NOMO-1 (cell line): ENCODE results near the gene TMEM273.
"Not testable (repeated sequence)": the region's sequence is repeated elsewhere in the genome, so short reads cannot be mapped to it uniquely, and the experiment has no call there.

Experiments used
- DNase-seq, 2 experiments: peaks; one replicate each; lab custom pipeline; 2025; ENCODE audit not compliant: unreplicated experiment in 2 of 2; lab: John Stamatoyannopoulos, UW

The TMEM273 gene

GRCh38 chr10:49207113-49207512 is 18.9 kb upstream of the TMEM273 start:
- DNase-seq = no peak

- DNase-seq = no peak
Observed at GRCh38 chr10:49205206-49205605, 17.0 kb upstream of the TMEM273 start.

- no peak for DNase-seq
Observed at GRCh38 chr10:49204119-49204518, 15.9 kb upstream of the TMEM273 start.

- DNase-seq = no peak
Observed at GRCh38 chr10:49202266-49202665, 14.1 kb upstream of the TMEM273 start.

GRCh38 chr10:49200854-49201253 is 12.7 kb upstream of the TMEM273 start:
- DNase-seq = peak in 1 of 2 experiments; percentile 57

GRCh38 chr10:49197171-49197570 is 9.0 kb upstream of the TMEM273 start:
- DNase-seq = no peak

GRCh38 chr10:49195864-49196263 is 7.7 kb upstream of the TMEM273 start:
- not testable (repeated sequence) for DNase-seq

GRCh38 chr10:49194212-49194920 is 6.2 kb upstream of the TMEM273 start:
- DNase-seq = no peak

GRCh38 chr10:49191349-49191748 is 3.2 kb upstream of the TMEM273 start:
- DNase-seq = peak in 1 of 2 experiments; percentile 39

- no peak for DNase-seq
Observed at GRCh38 chr10:49189422-49189821, 1.2 kb upstream of the TMEM273 start.

- DNase-seq = no peak
Observed at GRCh38 chr10:49187044-49187484, 1.1 kb downstream of the TMEM273 start.

GRCh38 chr10:49186613-49187012 is 1.6 kb downstream of the TMEM273 start:
- no peak for DNase-seq

- DNase-seq = no peak
Observed at GRCh38 chr10:49185213-49185612, 3.0 kb downstream of the TMEM273 start.

GRCh38 chr10:49184642-49185111 is 3.5 kb downstream of the TMEM273 start:
- DNase-seq = no peak

GRCh38 chr10:49183596-49184542 is 4.3 kb downstream of the TMEM273 start:
- DNase-seq = peak in 1 of 2 experiments; percentile 70

GRCh38 chr10:49182776-49183175 is 5.4 kb downstream of the TMEM273 start:
- no peak for DNase-seq

- DNase-seq = no peak
Observed at GRCh38 chr10:49180444-49180860, 7.7 kb downstream of the TMEM273 start.

GRCh38 chr10:49179699-49180443 is 8.3 kb downstream of the TMEM273 start:
- no peak for DNase-seq

GRCh38 chr10:49178489-49179471 is 9.4 kb downstream of the TMEM273 start:
- peak in 1 of 2 experiments; percentile 42 for DNase-seq
